GM10266 (cell line): Measurements from ENCODE around the gene ZNF827.

Source experiments
- DNase-seq: peaks from one replicate; pipeline ENCODE4 v3.0.0; 2012; ENCODE audit errors: extremely low spot score
- CTCF ChIP-seq: IDR thresholded peaks from 2 replicates; pipeline ENCODE4 v1.5.1; 2012; ENCODE audit warnings: mild to moderate bottlenecking, low read depth; ENCODE audit not compliant: control insufficient read depth, insufficient read depth; ENCODE audit errors: missing control alignments

ZNF827 gene

GRCh38 chr4:145873901-145874300, 64.7 kb downstream of the ZNF827 start:
- no peak for DNase-seq
- no peak for TF ChIP-seq CTCF

GRCh38 chr4:145871209-145871608, 67.4 kb downstream of the ZNF827 start:
- TF ChIP-seq CTCF: no peak

GRCh38 chr4:145870155-145871020, 68.2 kb downstream of the ZNF827 start:
- DNase-seq: no peak
- no peak for TF ChIP-seq CTCF

More at GRCh38 chr4:145871209-145871608, 67.4 kb downstream of the ZNF827 start:
- no peak for DNase-seq

GRCh38 chr4:145868637-145869409, 69.8 kb downstream of the ZNF827 start:
- no peak for TF ChIP-seq CTCF
- peak; percentile 24 for DNase-seq

GRCh38 chr4:145867406-145867805, 71.2 kb downstream of the ZNF827 start:
- no peak for DNase-seq
- no peak for TF ChIP-seq CTCF

GRCh38 chr4:145866991-145867390, 71.6 kb downstream of the ZNF827 start:
- DNase-seq: no peak
- no peak for TF ChIP-seq CTCF
